Activated CD4-positive, alpha-beta T cell treated with anti-CD3 and anti-CD28 coated beads, Interleukin-2, amount 10 ng/mL, durations not matched to agents 7 days and 5 days (primary cell): Measurements from ENCODE around the gene RARS2. TPM values are rescaled to one million over a fixed set of nuclear protein-coding genes. Genes with fewer than 3 reads are reported as not detected.

ENCODE experiments used
- CTCF ChIA-PET: fragments of 350-600 bp; sonication (Branson Sonifier 250); formaldehyde crosslinking; loops from one replicate; lab custom pipeline; 2021; ENCODE audit warnings: antibody characterized with exemption; lab: Charles Lee
- POLR2A ChIA-PET: fragments of 350-600 bp; sonication (Branson Sonifier 250); formaldehyde crosslinking; loops from one replicate; lab custom pipeline; 2021; ENCODE audit warnings: antibody characterized with exemption; lab: Charles Lee
- DNase-seq: peaks from one replicate; pipeline ENCODE4 v3.0.0-alpha.2; 2020
- H3K27ac Mint-ChIP-seq: one replicate; pipeline ENCODE4 v1.8.0; 2021; ENCODE audit warnings: mild to moderate bottlenecking, moderate library complexity, mixed read lengths
- H3K27me3 Mint-ChIP-seq: one replicate; pipeline ENCODE4 v1.8.0; 2021; ENCODE audit warnings: mixed read lengths
- H3K36me3 Mint-ChIP-seq: one replicate; pipeline ENCODE4 v1.8.0; 2021; ENCODE audit warnings: low read depth, mixed read lengths
- H3K4me1 Mint-ChIP-seq: one replicate; pipeline ENCODE4 v1.8.0; 2021; ENCODE audit warnings: mixed read lengths
- H3K4me3 Mint-ChIP-seq: one replicate; pipeline ENCODE4 v1.8.0; 2021; ENCODE audit warnings: mild to moderate bottlenecking, moderate library complexity, mixed read lengths
- H3K9me3 Mint-ChIP-seq: one replicate; pipeline ENCODE4 v1.8.0; 2021; ENCODE audit warnings: mixed read lengths
- total RNA-seq, 2 experiments: library from RNA; stranded (reverse); gene quantifications; one replicate each; pipeline ENCODE4 v1.2.3, GENCODE V29; 2021

The RARS2 gene
- total RNA-seq, 2 experiments from 2014 or later, result 24.1 to 28.0 TPM

DNA sequence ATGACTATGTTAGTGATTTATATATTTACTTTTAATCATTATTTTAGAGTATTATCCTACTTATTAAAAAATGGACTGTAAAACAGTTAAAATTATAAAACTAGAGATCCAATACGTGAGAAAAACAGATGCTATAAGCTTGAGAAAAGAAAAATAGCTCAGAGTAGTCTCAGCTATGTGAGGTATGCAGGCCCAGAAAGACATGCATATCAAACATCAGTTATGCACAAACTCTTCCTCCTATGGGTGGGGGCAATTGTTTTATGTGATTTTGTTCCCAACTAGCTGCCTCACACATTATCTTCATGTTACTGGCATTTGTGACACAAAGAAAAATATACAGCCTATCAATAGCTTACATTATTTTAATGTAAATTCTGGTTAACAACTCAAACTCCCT, 28.8 kb downstream of the RARS2 start:
- CTCF ChIA-PET, result interaction anchor here (1.3 kb wide), 1 partner anchor 57 kb away, joined by 3 read pairs; no protein-coding TSS in a partner anchor
- POLR2A ChIA-PET, result no interaction called here

DNA sequence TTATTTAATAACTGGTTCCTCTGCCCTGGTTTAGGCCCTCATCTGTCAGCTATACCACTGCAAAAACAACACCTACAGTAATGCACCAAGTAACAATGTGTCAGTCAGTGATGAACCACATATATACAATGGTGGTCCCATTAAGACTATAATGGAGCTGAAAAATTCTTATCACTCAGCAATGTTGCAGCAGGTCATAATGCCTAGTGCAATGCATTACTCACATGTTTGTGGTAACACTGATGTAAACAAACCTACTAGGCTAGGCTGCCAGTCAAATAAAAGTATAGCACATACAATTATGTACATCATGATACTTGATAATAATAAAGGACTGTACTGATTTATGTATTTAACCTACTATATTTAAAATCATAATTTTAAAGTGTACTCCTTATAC, 31.3 kb downstream of the RARS2 start:
- POLR2A ChIA-PET, result no interaction called here
- peaks cover 40% of the 10 kb centered on the region for H3K36me3 Mint-ChIP-seq
- H3K27me3 Mint-ChIP-seq, result no peaks in the 10 kb centered on the region
- peaks cover 3% of the 10 kb centered on the region for H3K4me1 Mint-ChIP-seq
- CTCF ChIA-PET, result interaction anchor here (0.9 kb wide), 1 partner anchor 13 kb away, joined by 4 read pairs; no protein-coding TSS in a partner anchor
- H3K9me3 Mint-ChIP-seq, result no peaks in the 10 kb centered on the region
- no peak overlapping the region for H3K4me3 Mint-ChIP-seq
- H3K27ac Mint-ChIP-seq, result no peak overlapping the region
- DNase-seq, result no peak

More for the DNA sequence above, 28.8 kb downstream of the RARS2 start:
- Mint-ChIP-seq H3K4me1 (peaks cover 1% of the 10 kb centered on the region), H3K36me3 (peaks cover 33% of the 10 kb centered on the region), H3K27ac (no peak overlapping the region), H3K4me3 (no peak overlapping the region), H3K9me3 (no peaks in the 10 kb centered on the region), H3K27me3 (no peaks in the 10 kb centered on the region)
- DNase-seq, result no peak

DNA sequence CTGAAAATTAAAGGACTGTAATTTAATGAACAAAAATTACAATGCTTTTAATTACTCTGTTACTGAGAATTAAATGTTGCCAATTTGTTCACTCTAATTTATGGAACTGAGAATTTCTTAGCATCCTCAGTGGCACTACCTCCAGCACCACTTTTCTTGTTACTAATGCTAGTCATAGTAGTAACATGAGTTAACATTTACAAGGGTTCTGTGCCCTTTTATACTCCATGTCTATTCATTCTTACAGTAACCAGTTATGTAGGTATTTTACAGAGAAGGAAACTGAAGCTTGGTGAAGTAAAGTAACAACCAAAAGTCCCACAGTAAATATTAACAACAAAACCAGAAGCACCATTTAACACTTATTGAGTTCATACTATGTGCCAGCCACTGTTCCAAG, 34.3 kb downstream of the RARS2 start:
- CTCF ChIA-PET, result no interaction called here
- H3K36me3 Mint-ChIP-seq, result peaks cover 37% of the 10 kb centered on the region
- POLR2A ChIA-PET, result no interaction called here
- H3K4me3 Mint-ChIP-seq, result no peak overlapping the region
- H3K27me3 Mint-ChIP-seq, result no peaks in the 10 kb centered on the region
- H3K27ac Mint-ChIP-seq, result no peak overlapping the region
- no peaks in the 10 kb centered on the region for H3K9me3 Mint-ChIP-seq
- DNase-seq, result no peak
- peaks cover 3% of the 10 kb centered on the region for H3K4me1 Mint-ChIP-seq

DNA sequence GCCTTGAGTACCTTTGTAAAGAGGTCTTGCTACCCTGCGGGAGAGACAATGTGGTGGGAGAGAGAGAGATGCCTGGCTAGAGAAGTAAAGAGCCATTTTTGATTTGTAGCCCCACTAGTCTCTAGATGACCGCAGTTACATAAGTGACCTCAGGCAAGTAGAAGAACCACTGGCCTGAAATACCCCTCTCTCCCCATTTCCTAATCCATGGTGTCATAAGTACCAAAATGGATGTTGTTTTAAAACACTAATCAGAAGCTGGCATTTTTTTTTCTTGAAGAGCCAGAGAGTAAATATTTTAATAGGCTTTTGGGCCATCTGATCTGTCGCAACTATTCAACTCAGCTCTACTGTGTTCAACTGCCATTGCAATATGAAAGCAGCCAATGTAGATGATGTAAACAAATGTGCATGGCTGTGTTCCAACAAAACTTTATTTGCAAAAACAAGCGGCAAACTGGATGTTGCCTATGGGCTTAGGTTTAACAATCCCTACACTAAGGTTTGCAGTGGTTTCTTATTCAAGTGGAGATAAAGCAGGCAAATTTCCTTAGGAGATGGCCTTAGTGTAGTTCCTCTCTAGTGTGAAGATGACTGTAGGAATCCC, 36.5 kb downstream of the RARS2 start:
- H3K4me3 Mint-ChIP-seq, result no peak overlapping the region
- H3K9me3 Mint-ChIP-seq, result no peaks in the 10 kb centered on the region
- POLR2A ChIA-PET, result no interaction called here

DNA sequence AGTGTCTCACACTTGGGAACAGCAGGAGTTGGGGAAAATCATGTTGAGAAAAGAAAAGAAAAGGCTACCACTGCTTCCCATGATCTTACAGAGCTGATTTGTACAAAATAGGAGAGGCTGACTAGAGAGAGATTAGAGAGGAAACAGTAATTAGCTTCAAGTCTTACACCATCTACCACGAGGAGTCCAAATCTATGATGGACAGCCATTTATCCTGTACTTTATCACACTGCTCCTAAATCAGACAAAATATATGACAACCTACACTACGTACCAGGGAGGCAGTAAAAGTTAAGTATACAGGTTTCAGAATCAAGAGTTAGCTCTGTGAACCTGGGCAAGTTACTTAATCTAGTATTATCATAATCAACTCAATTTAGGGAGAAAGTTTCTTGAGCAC, 38.0 kb downstream of the RARS2 start:
- no peaks in the 10 kb centered on the region for H3K27me3 Mint-ChIP-seq
- ChIA-PET POLR2A (no interaction called here), CTCF (interaction anchor here (0.6 kb wide), 2 partner anchors 20 to 48 kb away, joined by 3 to 5 read pairs; no protein-coding TSS in a partner anchor)
- no peak for DNase-seq
- H3K4me1 Mint-ChIP-seq, result peaks cover 1% of the 10 kb centered on the region
- peaks cover 35% of the 10 kb centered on the region for H3K36me3 Mint-ChIP-seq
- no peak overlapping the region for H3K27ac Mint-ChIP-seq
- no peak overlapping the region for H3K4me3 Mint-ChIP-seq
- no peaks in the 10 kb centered on the region for H3K9me3 Mint-ChIP-seq

More for the DNA sequence above, 36.5 kb downstream of the RARS2 start:
- Mint-ChIP-seq H3K4me1 (peaks cover 3% of the 10 kb centered on the region), H3K27me3 (no peaks in the 10 kb centered on the region), H3K36me3 (peaks cover 39% of the 10 kb centered on the region), H3K27ac (no peak overlapping the region)
- no peak for DNase-seq
- CTCF ChIA-PET, result interaction anchor here (0.6 to 1.0 kb wide), 2 partner anchors 26 to 50 kb away, joined by 3 read pairs; no protein-coding TSS in a partner anchor

DNA sequence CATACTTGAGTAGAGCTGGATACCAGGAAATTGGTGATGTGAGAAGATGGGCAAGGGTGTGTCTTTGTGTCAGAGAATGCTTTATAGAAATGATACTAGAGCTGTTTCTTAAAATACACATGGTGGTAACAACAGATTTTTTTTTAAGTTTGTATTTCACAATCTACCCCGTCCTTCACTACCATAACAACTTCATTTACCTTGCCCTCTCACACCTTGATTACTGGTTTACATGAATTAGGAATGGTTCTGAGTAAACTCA, 45.4 kb downstream of the RARS2 start:
- Mint-ChIP-seq H3K4me3 (no peak overlapping the region), H3K4me1 (peaks cover 2% of the 10 kb centered on the region), H3K9me3 (peaks cover 10% of the 10 kb centered on the region), H3K27me3 (no peaks in the 10 kb centered on the region), H3K27ac (no peak overlapping the region), H3K36me3 (peaks cover 52% of the 10 kb centered on the region)
- ChIA-PET POLR2A (no interaction called here), CTCF (interaction anchor here (0.6 to 1.0 kb wide), 4 partner anchors 35 to 155 kb away, joined by 3 read pairs; no protein-coding TSS in a partner anchor)
- DNase-seq, result no peak

DNA sequence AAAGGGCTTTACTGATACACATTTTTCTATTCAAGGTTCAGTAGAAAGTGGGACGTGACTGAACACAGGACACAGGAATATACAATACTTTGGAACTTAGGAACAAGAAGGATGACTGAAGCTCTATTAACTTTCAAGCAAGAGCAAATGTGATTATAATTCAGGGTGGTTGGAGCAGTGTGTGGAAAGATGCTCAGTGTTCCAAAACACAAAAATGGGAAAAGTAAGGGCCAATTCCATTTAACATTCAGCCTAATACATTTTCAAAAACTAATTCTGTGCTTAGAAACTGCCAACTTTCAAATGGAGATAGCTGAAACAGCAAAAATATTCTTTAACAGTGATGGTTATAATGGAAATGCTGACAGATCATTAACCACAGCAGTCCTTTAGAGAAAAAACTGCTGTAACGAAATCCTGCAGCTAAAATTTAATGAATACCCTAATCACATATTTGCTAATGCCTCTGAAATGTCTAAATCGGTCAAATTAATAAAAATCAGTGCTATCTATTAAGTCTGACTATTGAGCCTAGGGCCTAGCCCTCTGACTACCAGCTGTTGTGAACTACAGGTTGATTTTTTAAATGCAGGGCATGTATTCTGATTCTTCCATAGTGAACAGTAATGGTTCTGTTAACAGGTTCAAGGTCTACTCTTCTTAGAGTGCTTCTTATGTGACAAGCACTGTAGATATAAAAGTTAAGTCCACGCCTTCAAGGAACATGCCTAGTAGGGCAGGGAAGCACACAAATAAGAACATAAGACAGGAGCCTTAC, 45.9 kb downstream of the RARS2 start:
- Mint-ChIP-seq H3K4me3 (no peak overlapping the region), H3K27me3 (no peaks in the 10 kb centered on the region), H3K4me1 (peaks cover 4% of the 10 kb centered on the region), H3K36me3 (peaks cover 55% of the 10 kb centered on the region), H3K9me3 (peaks cover 12% of the 10 kb centered on the region), H3K27ac (no peak overlapping the region)
- ChIA-PET CTCF (interaction anchor here (0.8 to 1.6 kb wide), 4 partner anchors 35 to 154 kb away, joined by 3 to 4 read pairs (median 3); no protein-coding TSS in a partner anchor), POLR2A (no interaction called here)
- DNase-seq, result no peak

DNA sequence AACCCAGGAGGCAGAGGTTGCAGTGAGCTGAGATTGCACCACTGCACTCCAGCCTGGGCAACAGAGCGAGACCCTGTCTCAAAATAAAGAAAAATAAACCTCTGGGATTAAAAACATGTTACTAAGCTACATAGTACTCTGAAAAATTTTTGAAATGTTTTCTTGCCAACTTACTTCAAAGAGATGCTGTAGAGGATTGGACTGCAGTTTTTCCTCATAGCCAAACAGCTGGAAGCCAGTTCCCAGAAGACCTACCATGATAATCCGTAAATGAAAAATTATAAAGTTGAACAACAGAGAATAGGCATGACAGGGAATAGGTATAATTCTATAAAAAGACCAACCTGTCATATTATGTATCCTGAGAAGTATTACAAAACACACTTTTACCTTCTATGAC, 48.0 kb downstream of the RARS2 start:
- peaks cover 49% of the 10 kb centered on the region for H3K36me3 Mint-ChIP-seq
- peaks cover 7% of the 10 kb centered on the region for H3K4me1 Mint-ChIP-seq

DNA sequence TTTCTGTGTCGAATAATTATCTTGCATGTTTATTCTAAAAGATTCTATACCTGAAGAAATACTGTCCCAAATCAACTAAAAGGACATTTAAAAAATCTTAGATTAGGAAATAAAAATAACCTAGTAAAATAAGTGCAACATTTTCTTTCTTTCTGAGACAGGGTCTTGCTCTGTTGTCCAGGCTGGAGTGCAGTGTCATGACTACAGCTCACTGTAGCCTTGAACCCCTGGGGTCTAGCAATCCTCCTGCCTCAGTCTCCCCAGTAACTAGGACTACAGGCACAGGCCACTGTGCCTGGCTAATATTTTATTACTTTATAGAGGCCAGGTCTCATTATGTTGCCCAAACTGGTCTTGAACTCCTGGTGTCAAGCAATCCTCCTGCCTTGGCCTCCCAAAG, 48.7 kb downstream of the RARS2 start:
- Mint-ChIP-seq H3K4me3 (no peak overlapping the region), H3K9me3 (peaks cover 12% of the 10 kb centered on the region), H3K4me1 (peaks cover 7% of the 10 kb centered on the region), H3K36me3 (peaks cover 46% of the 10 kb centered on the region), H3K27me3 (no peaks in the 10 kb centered on the region), H3K27ac (no peak overlapping the region)
- POLR2A ChIA-PET, result no interaction called here
- CTCF ChIA-PET, result no interaction called here
- no peak for DNase-seq

More for the DNA sequence above, 48.0 kb downstream of the RARS2 start:
- CTCF ChIA-PET, result no interaction called here
- DNase-seq, result no peak
- Mint-ChIP-seq H3K9me3 (peaks cover 12% of the 10 kb centered on the region), H3K27ac (no peak overlapping the region), H3K4me3 (no peak overlapping the region), H3K27me3 (no peaks in the 10 kb centered on the region)
- POLR2A ChIA-PET, result no interaction called here

DNA sequence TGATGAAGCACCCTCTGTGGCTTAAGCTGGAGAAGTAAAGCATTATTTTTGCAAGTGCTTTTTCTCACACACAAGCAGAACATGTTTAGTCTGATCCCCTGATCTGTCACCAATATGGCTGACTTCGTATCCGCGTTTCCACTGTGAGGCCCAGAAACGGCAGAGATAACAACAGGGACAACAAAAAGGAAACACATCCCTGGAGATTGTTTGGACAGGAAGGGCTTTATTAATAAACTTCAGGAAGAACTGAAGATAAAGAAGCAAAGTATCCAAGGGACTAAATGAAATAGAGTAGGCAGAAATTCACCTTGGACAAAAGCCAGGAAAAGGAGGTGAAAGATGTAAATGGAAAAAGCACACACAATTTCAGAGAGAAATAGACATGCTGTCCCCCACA, 49.2 kb downstream of the RARS2 start:
- H3K4me3 Mint-ChIP-seq, result no peak overlapping the region
- CTCF ChIA-PET, result interaction anchor here (0.6 kb wide), 2 partner anchors 10 to 20 kb away, joined by 3 read pairs; no protein-coding TSS in a partner anchor
- H3K27ac Mint-ChIP-seq, result no peak overlapping the region
- H3K27me3 Mint-ChIP-seq, result no peaks in the 10 kb centered on the region
- peaks cover 7% of the 10 kb centered on the region for H3K4me1 Mint-ChIP-seq
- DNase-seq, result no peak
- POLR2A ChIA-PET, result no interaction called here
- peaks cover 12% of the 10 kb centered on the region for H3K9me3 Mint-ChIP-seq
- H3K36me3 Mint-ChIP-seq, result peaks cover 44% of the 10 kb centered on the region

DNA sequence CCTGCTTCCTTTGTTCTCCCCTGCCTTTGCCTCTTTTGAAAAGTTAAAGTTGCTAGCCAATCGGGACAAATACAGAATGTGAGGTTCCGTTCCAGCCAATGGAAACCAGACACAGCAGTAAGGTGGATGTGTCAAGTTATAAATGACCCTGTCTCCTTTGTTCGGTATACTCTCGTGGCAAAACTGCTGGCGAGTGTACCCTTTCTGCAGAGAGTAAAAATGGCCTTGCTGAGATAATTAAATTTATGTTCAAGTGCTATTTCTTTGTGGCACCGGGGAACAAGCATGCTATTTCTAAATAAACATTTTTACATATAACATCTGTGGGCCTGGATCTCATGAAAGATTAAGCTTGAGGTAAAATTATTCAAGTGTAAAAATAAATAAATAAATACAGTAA, 50.2 kb downstream of the RARS2 start:
- POLR2A ChIA-PET, result no interaction called here
- no peak overlapping the region for H3K27ac Mint-ChIP-seq
- H3K4me3 Mint-ChIP-seq, result no peak overlapping the region
- no peaks in the 10 kb centered on the region for H3K27me3 Mint-ChIP-seq
- DNase-seq, result no peak
- H3K36me3 Mint-ChIP-seq, result peaks cover 35% of the 10 kb centered on the region
- CTCF ChIA-PET, result no interaction called here
- peaks cover 12% of the 10 kb centered on the region for H3K9me3 Mint-ChIP-seq
- H3K4me1 Mint-ChIP-seq, result peaks cover 7% of the 10 kb centered on the region

DNA sequence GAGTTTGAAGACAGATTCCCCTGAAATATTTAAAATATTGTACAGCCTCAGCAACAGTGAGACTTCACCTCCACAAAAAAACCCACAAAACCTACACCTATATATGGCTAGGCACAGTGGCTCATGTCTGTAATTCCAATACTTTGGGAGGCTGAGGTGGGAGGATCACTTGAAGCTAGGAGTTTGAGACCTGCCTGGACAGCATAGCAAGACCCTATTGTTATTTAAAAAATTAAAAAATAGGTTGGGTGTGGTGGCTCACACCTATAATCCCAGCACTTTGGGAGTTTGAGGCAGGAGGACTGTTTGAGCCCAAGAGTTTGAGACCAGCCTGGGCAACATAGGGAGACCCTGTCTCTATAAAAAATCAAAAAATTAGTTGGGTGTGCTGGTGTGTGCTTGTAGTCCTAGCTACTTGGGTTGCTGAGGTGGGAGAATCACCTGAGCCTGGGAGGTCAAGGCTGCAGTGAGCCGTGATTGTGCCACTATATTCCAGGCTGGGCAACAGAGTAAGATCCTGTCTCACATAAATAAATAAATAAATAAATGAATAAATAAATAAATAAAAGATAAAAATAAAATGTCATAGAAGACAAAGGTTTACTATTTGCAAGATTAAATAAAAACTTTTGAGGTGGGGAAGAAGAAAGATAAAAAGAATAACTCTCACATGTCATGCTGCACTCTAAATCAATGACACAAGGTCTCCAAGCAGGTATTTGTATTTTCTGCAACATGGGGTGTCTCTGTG, 51.1 kb downstream of the RARS2 start:
- Mint-ChIP-seq H3K4me3 (no peak overlapping the region), H3K27me3 (no peaks in the 10 kb centered on the region), H3K36me3 (peaks cover 29% of the 10 kb centered on the region), H3K9me3 (peaks cover 12% of the 10 kb centered on the region), H3K4me1 (peaks cover 5% of the 10 kb centered on the region), H3K27ac (no peak overlapping the region)
- ChIA-PET CTCF (no interaction called here), POLR2A (no interaction called here)
- no peak for DNase-seq
